ENCODE measurements around the gene ASCL3. TPM values are rescaled to one million over a fixed set of nuclear protein-coding genes. Genes with fewer than 3 reads are reported as not detected.
"Not testable (repeated sequence)": the region's sequence is repeated elsewhere in the genome, so short reads cannot be mapped to it uniquely, and the experiment has no call there.

Gene ASCL3, protein sequence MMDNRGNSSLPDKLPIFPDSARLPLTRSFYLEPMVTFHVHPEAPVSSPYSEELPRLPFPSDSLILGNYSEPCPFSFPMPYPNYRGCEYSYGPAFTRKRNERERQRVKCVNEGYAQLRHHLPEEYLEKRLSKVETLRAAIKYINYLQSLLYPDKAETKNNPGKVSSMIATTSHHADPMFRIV
- total RNA-seq: not detected

DNA sequence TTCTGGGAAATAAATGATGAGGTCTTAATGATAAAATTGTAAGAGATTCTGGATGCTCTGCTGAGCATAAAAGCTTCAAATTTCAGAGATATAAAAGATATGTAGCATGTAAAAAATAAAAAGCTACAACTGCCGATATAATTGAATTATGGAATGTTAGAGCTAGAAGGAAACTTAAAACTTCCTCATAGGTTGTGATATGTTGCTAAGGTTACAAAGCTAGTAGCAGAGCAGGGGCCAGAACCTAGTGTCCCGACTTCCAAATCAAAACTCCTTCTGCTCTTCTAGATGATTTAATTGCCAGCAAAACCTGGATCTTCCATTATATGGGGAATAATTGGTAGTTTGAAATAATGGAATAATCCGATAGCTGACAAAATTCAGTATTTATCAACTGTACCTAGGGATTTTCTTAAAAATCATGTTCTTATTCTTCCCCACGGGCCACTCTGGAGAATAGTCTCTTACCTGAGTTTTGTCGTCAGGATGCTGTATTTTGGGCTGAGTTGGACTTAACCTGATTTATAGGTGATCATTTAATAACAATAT lies at the start of gene ASCL3:
Gene ASCL3, minus strand, starts transcription at position 499 of the 549 bp plus-strand sequence. CDS start 4,855 bp downstream, outside the sequence.
- intact Hi-C loops (cut with DNase I): no loop called here
- Histone ChIP-seq H3K27me3 (no peaks in the 10 kb centered on the region), H3K27ac (no peak within 1 kb of the TSS), H3K4me3 (no peak within 1 kb of the TSS), H3K36me3 (no peaks in the 10 kb centered on the region), H3K4me1 (no peaks in the 10 kb centered on the region), H3K9me3 (no peaks in the 10 kb centered on the region), H3K9ac (ENCODE audit: low read depth in 2 of 2, low read length in 2 of 2) (no peak within 1 kb of the TSS)
- no peak for DNase-seq
- TF ChIP-seq, protein P1, sequence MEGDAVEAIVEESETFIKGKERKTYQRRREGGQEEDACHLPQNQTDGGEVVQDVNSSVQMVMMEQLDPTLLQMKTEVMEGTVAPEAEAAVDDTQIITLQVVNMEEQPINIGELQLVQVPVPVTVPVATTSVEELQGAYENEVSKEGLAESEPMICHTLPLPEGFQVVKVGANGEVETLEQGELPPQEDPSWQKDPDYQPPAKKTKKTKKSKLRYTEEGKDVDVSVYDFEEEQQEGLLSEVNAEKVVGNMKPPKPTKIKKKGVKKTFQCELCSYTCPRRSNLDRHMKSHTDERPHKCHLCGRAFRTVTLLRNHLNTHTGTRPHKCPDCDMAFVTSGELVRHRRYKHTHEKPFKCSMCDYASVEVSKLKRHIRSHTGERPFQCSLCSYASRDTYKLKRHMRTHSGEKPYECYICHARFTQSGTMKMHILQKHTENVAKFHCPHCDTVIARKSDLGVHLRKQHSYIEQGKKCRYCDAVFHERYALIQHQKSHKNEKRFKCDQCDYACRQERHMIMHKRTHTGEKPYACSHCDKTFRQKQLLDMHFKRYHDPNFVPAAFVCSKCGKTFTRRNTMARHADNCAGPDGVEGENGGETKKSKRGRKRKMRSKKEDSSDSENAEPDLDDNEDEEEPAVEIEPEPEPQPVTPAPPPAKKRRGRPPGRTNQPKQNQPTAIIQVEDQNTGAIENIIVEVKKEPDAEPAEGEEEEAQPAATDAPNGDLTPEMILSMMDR (IDR thresholded peaks at IDR 0.05): no peak

DNA sequence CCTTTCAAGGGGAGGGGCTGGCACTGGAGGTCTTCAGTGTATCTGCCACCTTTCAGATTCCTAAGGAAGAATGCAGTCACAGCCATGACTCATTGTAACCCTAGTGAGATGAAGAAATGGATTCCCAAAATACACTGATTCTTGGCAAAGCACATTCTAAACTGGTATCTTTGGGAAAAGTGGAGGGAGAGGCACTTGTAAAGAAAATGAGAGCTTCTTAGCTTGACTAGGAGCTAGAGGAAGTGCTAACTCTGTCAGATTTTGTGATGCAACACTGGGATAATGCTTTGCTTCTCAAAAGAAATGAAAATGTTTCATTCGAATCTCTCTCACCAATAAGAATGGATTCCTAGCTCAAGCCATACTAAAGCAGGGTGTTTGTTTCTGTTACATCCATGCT lies 46.6 kb upstream of the ASCL3 start:
- Histone ChIP-seq H3K27me3 (no peaks in the 10 kb centered on the region), H3K4me3 (no peak overlapping the region), H3K36me3 (no peaks in the 10 kb centered on the region), H3K9ac (ENCODE audit: low read depth in 2 of 2, low read length in 2 of 2) (no peak overlapping the region), H3K4me1 (no peaks in the 10 kb centered on the region), H3K27ac (no peak overlapping the region), H3K9me3 (no peaks in the 10 kb centered on the region)
- no peak for DNase-seq
- intact Hi-C loops (cut with DNase I): no loop called here
- TF ChIP-seq, protein P1 (IDR thresholded peaks at IDR 0.05): no peak

DNA sequence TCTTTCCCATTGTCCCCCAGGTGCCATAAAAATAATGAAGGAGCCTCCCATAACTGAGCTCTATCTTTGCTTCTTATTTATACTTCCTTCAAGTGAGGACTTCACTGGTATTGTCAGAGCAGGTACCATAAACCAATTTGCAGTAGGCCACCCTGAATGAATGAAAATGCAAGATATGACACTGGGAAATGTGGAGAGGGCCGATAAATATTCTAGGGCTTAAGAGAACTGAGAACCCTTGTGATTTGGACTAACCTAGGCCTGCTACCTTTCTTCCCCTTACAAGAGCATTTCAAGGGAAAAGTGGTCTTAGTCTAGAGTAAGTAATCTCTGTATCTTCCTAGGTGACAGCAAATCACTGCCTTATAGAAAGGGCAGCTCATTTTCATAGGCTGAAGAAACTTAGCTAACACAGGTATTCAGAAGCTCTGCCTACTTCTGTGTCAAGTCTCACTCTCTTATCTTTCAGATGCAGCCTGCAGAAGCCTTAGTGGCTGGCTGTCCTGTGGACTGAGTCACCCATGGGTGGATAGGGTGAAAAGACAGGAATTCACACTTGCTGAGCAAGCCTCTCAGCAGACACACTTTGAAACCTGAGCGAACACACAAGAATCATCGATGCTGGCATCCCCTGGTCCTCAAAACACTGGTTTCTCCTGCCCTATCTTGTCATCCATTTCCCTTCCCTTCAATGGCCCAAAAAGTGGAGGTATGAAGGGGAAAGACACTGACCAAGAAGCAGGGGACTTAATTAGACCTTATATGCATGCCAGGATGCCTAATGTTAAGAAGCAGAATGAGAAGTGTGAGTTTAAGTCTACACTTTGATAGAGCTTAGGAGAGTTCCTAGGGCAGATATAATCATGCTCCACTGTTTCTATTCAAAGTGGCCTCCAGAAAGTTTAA lies 45.8 kb upstream of the ASCL3 start:
- no peaks in the 10 kb centered on the region for H3K36me3 ChIP-seq
- intact Hi-C loops (cut with DNase I): no loop called here
- TF ChIP-seq, protein P1 (IDR thresholded peaks at IDR 0.05): no peak
- H3K9ac ChIP-seq (ENCODE audit: low read depth in 2 of 2, low read length in 2 of 2): no peak overlapping the region
- H3K27me3 ChIP-seq: no peaks in the 10 kb centered on the region
- no peak overlapping the region for H3K27ac ChIP-seq
- H3K4me1 ChIP-seq: no peaks in the 10 kb centered on the region
- no peak for DNase-seq
- H3K9me3 ChIP-seq: no peaks in the 10 kb centered on the region
- H3K4me3 ChIP-seq: no peak overlapping the region

DNA sequence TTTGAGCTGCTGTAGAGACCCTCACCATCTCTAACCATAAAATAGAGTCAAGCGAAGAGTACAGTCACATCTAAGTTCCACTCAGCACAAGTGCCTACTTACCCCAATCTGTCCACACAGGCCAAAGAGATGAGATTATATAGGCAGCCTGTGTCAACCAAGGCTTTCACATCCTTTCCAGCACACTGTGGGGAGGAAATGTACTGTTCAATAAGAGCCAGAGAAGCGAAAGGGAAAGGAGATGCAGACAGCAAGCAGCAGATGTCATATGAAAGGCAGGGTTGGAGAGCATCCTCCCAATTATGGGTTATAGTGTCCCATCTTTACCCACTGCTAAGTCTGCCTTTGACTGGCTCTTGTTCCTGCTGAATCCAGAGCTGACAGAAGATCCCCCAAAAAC lies 44.6 kb upstream of the ASCL3 start:
- H3K27ac ChIP-seq: no peak overlapping the region
- TF ChIP-seq, protein P1 (IDR thresholded peaks at IDR 0.05): no peak
- no peak overlapping the region for H3K9ac ChIP-seq (ENCODE audit: low read depth in 2 of 2, low read length in 2 of 2)
- intact Hi-C loops (cut with DNase I): no loop called here
- H3K4me1 ChIP-seq: no peaks in the 10 kb centered on the region
- H3K9me3 ChIP-seq: no peaks in the 10 kb centered on the region
- H3K27me3 ChIP-seq: no peaks in the 10 kb centered on the region
- H3K4me3 ChIP-seq: no peak overlapping the region
- H3K36me3 ChIP-seq: no peaks in the 10 kb centered on the region
- no peak for DNase-seq

DNA sequence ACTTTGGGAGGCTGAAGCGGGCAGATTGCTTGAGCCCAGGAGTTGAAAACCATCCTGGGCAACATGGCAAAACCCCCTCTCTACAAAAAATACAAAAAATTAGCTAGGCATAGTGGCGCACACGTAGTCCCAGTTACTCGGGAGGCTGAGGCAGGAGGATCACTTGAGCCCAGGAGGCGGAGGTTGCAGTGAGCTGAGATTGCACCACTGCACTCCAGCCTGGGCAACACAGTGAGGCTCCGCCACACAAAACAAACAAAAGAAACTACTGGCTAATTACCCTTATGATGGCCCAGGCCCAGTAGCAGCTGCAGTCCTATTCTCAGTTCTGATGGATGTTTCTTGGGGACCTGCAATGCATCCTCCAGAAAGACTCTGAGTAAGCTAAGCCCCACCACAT lies 44.0 kb upstream of the ASCL3 start:
- H3K9me3 ChIP-seq; H3K4me3 ChIP-seq; H3K36me3 ChIP-seq; intact Hi-C loops (cut with DNase I); H3K27me3 ChIP-seq; H3K9ac ChIP-seq (ENCODE audit: low read depth in 2 of 2, low read length in 2 of 2); H3K4me1 ChIP-seq; H3K27ac ChIP-seq; DNase-seq: not testable (repeated sequence)

Data from colonic mucosa (tissue), 4 donors.